Neural progenitor cell (in vitro differentiated cells): ENCODE measurements around the gene PPA1. TPM values are rescaled to one million over a fixed set of nuclear protein-coding genes. Genes with fewer than 3 reads are reported as not detected.

Source experiments
- DNase-seq: peaks from one replicate; pipeline ENCODE4 v3.0.0-alpha.2; 2016; ENCODE audit warnings: low spot score
- H2AFZ ChIP-seq: fragments of 200-600 bp; sonication (generic); replicated peaks from 2 replicates; pipeline ENCODE4 v1.6.1; 2016; ENCODE audit warnings: antibody characterized with exemption
- H3F3A ChIP-seq: fragments of 200-600 bp; sonication (generic); 2 replicates; pipeline ENCODE4 v1.6.1; 2016; ENCODE audit warnings: antibody characterized with exemption, low read depth
- H3K27ac ChIP-seq: fragments of 200-600 bp; sonication (generic); 2 replicates; pipeline ENCODE4 v1.5.1; 2016; ENCODE audit warnings: mild to moderate bottlenecking
- H3K27me3 ChIP-seq: fragments of 200-600 bp; sonication (generic); 2 replicates; pipeline ENCODE4 v1.6.1; 2016; ENCODE audit warnings: mild to moderate bottlenecking, moderate library complexity
- H3K36me3 ChIP-seq: fragments of 200-600 bp; sonication (generic); 2 replicates; pipeline ENCODE4 v1.5.1; 2016
- H3K4me1 ChIP-seq: fragments of 200-600 bp; sonication (generic); 2 replicates; pipeline ENCODE4 v1.6.1; 2016; ENCODE audit warnings: mixed run types
- H3K4me2 ChIP-seq: fragments of 200-600 bp; sonication (generic); 2 replicates; pipeline ENCODE4 v1.6.1; 2016
- H3K4me3 ChIP-seq: fragments of 200-600 bp; sonication (generic); 2 replicates; pipeline ENCODE4 v1.5.1; 2016
- H3K79me2 ChIP-seq: fragments of 200-600 bp; sonication (generic); 2 replicates; pipeline ENCODE4 v1.6.1; 2016; ENCODE audit warnings: low read depth
- H3K9ac ChIP-seq: fragments of 200-600 bp; sonication (generic); 2 replicates; pipeline ENCODE4 v1.6.1; 2016
- H3K9me3 ChIP-seq: fragments of 200-600 bp; sonication (generic); 2 replicates; pipeline ENCODE4 v1.5.1; 2016; ENCODE audit warnings: low read depth
- H4K20me1 ChIP-seq: fragments of 200-600 bp; sonication (generic); 2 replicates; pipeline ENCODE4 v1.6.1; 2016; ENCODE audit warnings: low read depth
- H3K27ac Mint-ChIP-seq: 3 replicates; pipeline ENCODE4 v1.8.0; 2021; ENCODE audit warnings: mixed read lengths
- H3K27me3 Mint-ChIP-seq: 2 replicates; pipeline ENCODE4 v1.8.0; 2022; ENCODE audit warnings: low read depth, mild to moderate bottlenecking, inconsistent platforms, moderate library complexity, mixed read lengths; ENCODE audit not compliant: insufficient read depth
- H3K36me3 Mint-ChIP-seq: 3 replicates; pipeline ENCODE4 v1.8.0; 2021; ENCODE audit warnings: mixed read lengths
- H3K4me1 Mint-ChIP-seq: 3 replicates; pipeline ENCODE4 v1.8.0; 2021; ENCODE audit warnings: mixed read lengths
- H3K4me3 Mint-ChIP-seq: 3 replicates; pipeline ENCODE4 v1.8.0; 2021; ENCODE audit warnings: mild to moderate bottlenecking, moderate library complexity, mixed read lengths
- H3K9me3 Mint-ChIP-seq: 3 replicates; pipeline ENCODE4 v1.8.0; 2020; ENCODE audit warnings: mixed read lengths
- EZH2 ChIP-seq: fragments of 200-600 bp; sonication (generic); IDR thresholded peaks from 2 replicates; pipeline ENCODE4 v1.6.1; 2017; ENCODE audit warnings: antibody characterized with exemption, mild to moderate bottlenecking, moderate library complexity
- EZH2phosphoT487 ChIP-seq: fragments of 200-600 bp; sonication (generic); IDR thresholded peaks from 2 replicates; pipeline ENCODE4 v1.6.1; 2017; ENCODE audit warnings: antibody characterized with exemption
- small RNA-seq: library from RNA; depleted of rRNA; stranded (forward); fragments of <200 nt; gene quantifications from one replicate; pipeline ENCODE3, GENCODE V24; 2015
- total RNA-seq: library from RNA; depleted of rRNA; stranded (reverse); fragments of >200 nt; gene quantifications from 2 replicates; pipeline ENCODE4 v1.2.3, GENCODE V29; 2015; ENCODE audit warnings: low replicate concordance
- TF ChIP-seq, protein P1 (sequence below): fragments of 200-600 bp; sonication (generic); IDR thresholded peaks from 2 replicates; pipeline ENCODE4 v1.5.1; 2017; ENCODE audit warnings: antibody characterized with exemption, mild to moderate bottlenecking

Gene PPA1
- total RNA-seq, 1 donor from 2014 or later: 203 TPM

DNA sequence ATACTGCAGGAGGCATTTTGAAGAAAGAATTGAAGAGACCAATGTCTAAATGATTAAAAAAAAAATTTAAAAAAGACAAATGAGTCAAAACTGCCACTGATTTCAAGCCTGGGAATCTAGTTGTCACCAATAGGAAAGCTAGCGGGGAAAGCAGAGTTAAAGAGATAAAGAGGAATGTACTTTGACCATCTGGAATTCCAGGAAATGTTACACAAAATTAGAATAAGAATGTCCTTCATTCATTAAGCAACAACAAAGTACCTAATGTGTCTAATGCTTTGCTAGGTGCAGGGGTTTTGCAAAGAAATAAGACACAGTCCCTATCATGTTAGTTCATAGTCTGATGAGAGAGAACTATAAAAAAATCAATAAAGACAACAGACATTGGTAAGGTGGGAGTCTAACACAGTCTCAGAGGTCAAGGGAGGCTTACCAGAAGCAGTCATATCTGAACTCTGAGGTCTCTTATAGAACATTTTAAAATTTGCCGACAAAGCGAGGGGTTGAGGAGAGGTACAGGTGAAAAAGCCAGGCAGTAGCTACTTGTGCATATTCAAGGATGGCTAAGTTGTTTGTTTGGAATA, 77.9 kb downstream of the PPA1 start:
- H3K4me1 Mint-ChIP-seq: no peaks in the 10 kb centered on the region
- H3K9ac ChIP-seq: no peak overlapping the region
- H3F3A ChIP-seq: peaks cover 15% of the 10 kb centered on the region
- no peak overlapping the region for H3K4me3 ChIP-seq
- no peak overlapping the region for H3K4me3 Mint-ChIP-seq
- peaks cover 22% of the 10 kb centered on the region for H3K79me2 ChIP-seq
- no peaks in the 10 kb centered on the region for H3K27me3 ChIP-seq
- no peak overlapping the region for H2AFZ ChIP-seq
- peaks cover 18% of the 10 kb centered on the region for H3K36me3 ChIP-seq
- TF ChIP-seq EZH2phosphoT487: no peak
- TF ChIP-seq EZH2: no peak
- TF ChIP-seq, protein P1, sequence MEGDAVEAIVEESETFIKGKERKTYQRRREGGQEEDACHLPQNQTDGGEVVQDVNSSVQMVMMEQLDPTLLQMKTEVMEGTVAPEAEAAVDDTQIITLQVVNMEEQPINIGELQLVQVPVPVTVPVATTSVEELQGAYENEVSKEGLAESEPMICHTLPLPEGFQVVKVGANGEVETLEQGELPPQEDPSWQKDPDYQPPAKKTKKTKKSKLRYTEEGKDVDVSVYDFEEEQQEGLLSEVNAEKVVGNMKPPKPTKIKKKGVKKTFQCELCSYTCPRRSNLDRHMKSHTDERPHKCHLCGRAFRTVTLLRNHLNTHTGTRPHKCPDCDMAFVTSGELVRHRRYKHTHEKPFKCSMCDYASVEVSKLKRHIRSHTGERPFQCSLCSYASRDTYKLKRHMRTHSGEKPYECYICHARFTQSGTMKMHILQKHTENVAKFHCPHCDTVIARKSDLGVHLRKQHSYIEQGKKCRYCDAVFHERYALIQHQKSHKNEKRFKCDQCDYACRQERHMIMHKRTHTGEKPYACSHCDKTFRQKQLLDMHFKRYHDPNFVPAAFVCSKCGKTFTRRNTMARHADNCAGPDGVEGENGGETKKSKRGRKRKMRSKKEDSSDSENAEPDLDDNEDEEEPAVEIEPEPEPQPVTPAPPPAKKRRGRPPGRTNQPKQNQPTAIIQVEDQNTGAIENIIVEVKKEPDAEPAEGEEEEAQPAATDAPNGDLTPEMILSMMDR: no peak
- no peak for DNase-seq
- H3K27me3 Mint-ChIP-seq: no peaks in the 10 kb centered on the region
- no peak overlapping the region for H3K27ac Mint-ChIP-seq
- no peak overlapping the region for H3K27ac ChIP-seq
- no peaks in the 10 kb centered on the region for H3K9me3 ChIP-seq
- peaks cover 11% of the 10 kb centered on the region for H3K4me1 ChIP-seq
- peaks cover 31% of the 10 kb centered on the region for H4K20me1 ChIP-seq
- H3K36me3 Mint-ChIP-seq: peaks cover 32% of the 10 kb centered on the region
- no peaks in the 10 kb centered on the region for H3K9me3 Mint-ChIP-seq
- no peak overlapping the region for H3K4me2 ChIP-seq

Small RNAs within 50 kb of the gene (small RNA-seq; reads per million reads assigned to genes)
- not detected for gene RPS25P9

Other genes starting within 250 kb of the PPA1 start
- 159 and 183 TPM in 2 replicates for gene MACROH2A2, start 180.6 kb downstream of the PPA1 start, total RNA-seq
- gene AIFM2, start 100.6 kb downstream of the PPA1 start, total RNA-seq: 1.1 and 1.3 TPM in 2 replicates
- gene TYSND1, start 86.7 kb downstream of the PPA1 start, total RNA-seq: 7.7 and 17.4 TPM in 2 replicates
- gene SAR1A, start 62.9 kb downstream of the PPA1 start, total RNA-seq: 93.5 and 147 TPM in 2 replicates
- 0.06 TPM in 1 of 2 replicates, not detected in the other for gene NPFFR1, start 50.6 kb upstream of the PPA1 start, total RNA-seq
- gene LRRC20, start 149.2 kb upstream of the PPA1 start, total RNA-seq: 19.0 and 44.9 TPM in 2 replicates
- gene EIF4EBP2, start 170.7 kb upstream of the PPA1 start, total RNA-seq: 110 and 122 TPM in 2 replicates
- gene NODAL, start 208.3 kb upstream of the PPA1 start, total RNA-seq: not detected in 2 replicates
- gene PALD1, start 245.3 kb upstream of the PPA1 start, total RNA-seq: 9.6 and 20.4 TPM in 2 replicates